Testis (tissue), 3 donors: ENCODE measurements around the gene USP32. TPM values are rescaled to one million over a fixed set of nuclear protein-coding genes. Genes with fewer than 3 reads are reported as not detected.
A peak's percentile ranks its signal among the peaks of the same experiment; 100 is the strongest.
"Not testable (repeated sequence)": the region's sequence is repeated elsewhere in the genome, so short reads cannot be mapped to it uniquely, and the experiment has no call there.

Experiments used
- DNase-seq: peaks from one replicate; pipeline ENCODE4 v3.0.0-alpha.2; 2019
- H3K27ac ChIP-seq, 2 donors: fragments of 200-600 bp; sonication (generic); one replicate each; pipeline ENCODE4 v1.5.1; 2019
- H3K27me3 ChIP-seq: fragments of 200-600 bp; sonication (generic); one replicate; pipeline ENCODE4 v1.5.1; 2019
- H3K36me3 ChIP-seq: fragments of 200-600 bp; sonication (generic); one replicate; pipeline ENCODE4 v1.5.1; 2017; ENCODE audit warnings: low read depth; ENCODE audit errors: missing control alignments
- H3K4me1 ChIP-seq: fragments of 200-600 bp; sonication (generic); one replicate; pipeline ENCODE4 v1.5.1; 2019
- H3K4me3 ChIP-seq, 2 donors: fragments of 200-600 bp; sonication (generic); one replicate each; pipeline ENCODE4 v1.5.1; 2017 to 2019
- H3K9me3 ChIP-seq: fragments of 200-600 bp; sonication (generic); one replicate; pipeline ENCODE4 v1.5.1; 2017
- CTCF ChIP-seq, 3 experiments: fragments of 450-650 bp in 2 of 3; fragments of 200-600 bp in 1 of 3; sonication (generic) in 1 of 3; IDR thresholded peaks; one replicate each; pipeline ENCODE4 v1.5.1; 2016 to 2019; ENCODE audit warnings: antibody characterized with exemption in 3 of 3, mild to moderate bottlenecking in 2 of 3, moderate library complexity in 1 of 3
- POLR2A ChIP-seq: fragments of 450-650 bp; IDR thresholded peaks from one replicate; pipeline ENCODE4 v1.6.1; 2017; ENCODE audit warnings: antibody characterized with exemption, mild to moderate bottlenecking, moderate library complexity
- WGBS, 2 donors: methylation state at CpG; one replicate each; pipeline ENCODE4 v1.1.5; 2018; 5-methylcytosine and 5-hydroxymethylcytosine counted together
- intact Hi-C: fragments of 100-400 bp; cut with DNase I; formaldehyde crosslinking; loops from one replicate; pipeline ENCODE4 v1.15.1; 2023; ENCODE audit warnings: low total_unique reads
- polyA plus RNA-seq: library from polyadenylated mRNA; stranded (reverse); fragments of 350-450 nt; fragmentation: Illumina TruSeq; extraction: RNeasy Lipid Tissue Mini Kit (QIAGEN cat#74804); gene quantifications from one replicate; pipeline ENCODE4 v1.2.3, GENCODE V29; 2014; ENCODE audit warnings: low read depth, low replicate concordance; ENCODE audit not compliant: insufficient read depth
- total RNA-seq, 2 donors: library from RNA; depleted of rRNA; stranded (reverse); fragments of >200 nt; gene quantifications; one replicate each; pipeline ENCODE4 v1.2.3, GENCODE V29; 2016

Gene USP32
- total and polyA plus RNA-seq, 3 donors from 2014 or later = 113 to 279 (median 166) TPM

DNA sequence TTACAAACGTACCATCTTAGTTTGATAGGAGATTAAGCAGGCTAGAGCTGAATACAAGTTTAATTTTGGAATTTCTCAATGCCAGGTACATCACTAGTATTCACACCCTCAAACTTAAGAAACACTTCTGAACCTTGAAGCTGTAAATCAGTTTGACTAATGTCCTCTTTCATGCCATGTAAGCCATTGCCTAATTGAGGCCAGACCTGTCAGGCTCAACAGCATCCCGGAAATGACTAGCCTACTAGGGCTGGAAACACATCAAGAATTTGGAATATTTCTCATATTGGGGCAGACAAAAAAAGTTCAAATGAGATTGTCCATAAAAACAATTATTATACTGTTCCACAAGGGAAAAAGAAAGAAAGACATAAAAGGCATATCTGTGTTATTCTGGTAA, 1.7 kb downstream of the USP32 start:
- TF ChIP-seq CTCF (IDR thresholded peaks at IDR 0.05) (no peak), POLR2A (no peak)
- H3K4me3 ChIP-seq = no peak overlapping the region
- H3K9me3 ChIP-seq = no peaks in the 10 kb centered on the region
- intact Hi-C loops = no loop called here
- peaks cover 15% of the 10 kb centered on the region for H3K4me1 ChIP-seq
- no peaks in the 10 kb centered on the region for H3K36me3 ChIP-seq
- no peak for DNase-seq
- WGBS, 2 donors = 22 to 23% methylated on average over 2 of the region's 2 CpGs
- H3K27ac ChIP-seq = peak overlapping the region; percentile 97 to 99
- no peaks in the 10 kb centered on the region for H3K27me3 ChIP-seq

GRCh38 chr17:60388742-60389141, 3.2 kb downstream of the USP32 start:
- no peak overlapping the region for H3K27ac ChIP-seq
- intact Hi-C loops = no loop called here
- no peak for DNase-seq

DNA sequence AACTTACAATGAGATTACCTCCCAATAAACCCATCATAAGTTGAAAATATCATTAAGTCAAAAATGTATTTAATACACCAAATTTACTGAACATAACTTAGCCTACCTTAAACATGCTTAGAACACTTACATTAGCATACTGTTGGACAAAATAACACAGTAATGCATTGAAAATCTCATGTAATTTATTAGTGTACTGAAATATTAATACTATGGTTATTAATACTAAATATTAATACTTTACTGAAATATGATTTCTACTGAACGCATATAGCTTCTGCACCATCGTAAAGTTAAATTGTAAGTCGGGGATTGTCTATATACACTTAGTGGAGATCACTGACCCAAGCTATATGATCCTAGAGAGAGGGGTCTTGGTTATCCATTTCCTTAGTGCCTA, 4.3 kb downstream of the USP32 start:
- WGBS, 2 donors = 73 to 84% methylated on average over 3 of the region's 3 CpGs
- no peak for TF ChIP-seq POLR2A
- no peak for TF ChIP-seq CTCF (IDR thresholded peaks at IDR 0.05)
- Histone ChIP-seq H3K36me3 (no peaks in the 10 kb centered on the region), H3K4me1 (peaks cover 11% of the 10 kb centered on the region), H3K4me3 (no peak overlapping the region), H3K27ac (no peak overlapping the region), H3K27me3 (no peaks in the 10 kb centered on the region), H3K9me3 (no peaks in the 10 kb centered on the region)
- intact Hi-C loops = no loop called here
- no peak for DNase-seq

More at GRCh38 chr17:60388742-60389141, 3.2 kb downstream of the USP32 start:
- H3K36me3 ChIP-seq = no peaks in the 10 kb centered on the region
- TF ChIP-seq POLR2A (no peak), CTCF (IDR thresholded peaks at IDR 0.05) (no peak)
- WGBS, 2 donors = 26 to 35% methylated on average over 3 of the region's 3 CpGs
- no peak overlapping the region for H3K4me3 ChIP-seq
- H3K9me3 ChIP-seq = no peaks in the 10 kb centered on the region
- no peaks in the 10 kb centered on the region for H3K27me3 ChIP-seq
- H3K4me1 ChIP-seq = peaks cover 15% of the 10 kb centered on the region

- H3K4me1 ChIP-seq = peaks cover 11% of the 10 kb centered on the region
- no peak for DNase-seq
- H3K27me3 ChIP-seq = no peaks in the 10 kb centered on the region
- intact Hi-C loops = no loop called here
- H3K36me3 ChIP-seq = no peaks in the 10 kb centered on the region
- no peak for TF ChIP-seq CTCF (IDR thresholded peaks at IDR 0.05)
- no peak for TF ChIP-seq POLR2A
- no peak overlapping the region for H3K27ac ChIP-seq
- H3K4me3 ChIP-seq = no peak overlapping the region
- no peaks in the 10 kb centered on the region for H3K9me3 ChIP-seq
- 58 to 66% methylated on average over 4 of the region's 4 CpGs for WGBS, 2 donors
These were observed 5.5 kb downstream of the USP32 start for GRCh38 chr17:60386147-60387058.

DNA sequence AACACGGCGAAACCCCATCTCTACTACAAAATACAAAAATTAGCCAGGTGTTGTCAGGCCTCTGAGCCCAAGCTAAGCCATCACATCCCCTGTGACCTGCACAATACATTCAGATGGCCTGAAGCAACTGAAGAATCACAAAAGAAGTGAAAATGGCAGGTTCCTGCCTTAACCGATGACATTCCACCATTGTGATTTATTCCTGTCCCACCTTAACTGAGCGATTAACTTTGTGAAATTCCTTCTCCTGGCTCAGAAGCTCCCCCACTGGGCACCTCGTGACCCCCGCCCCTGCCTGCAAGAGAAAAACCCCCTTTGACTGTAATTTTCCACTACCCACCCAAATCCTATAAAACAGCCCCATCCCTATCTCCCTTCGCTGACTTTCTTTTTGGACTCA, 7.0 kb downstream of the USP32 start:
- H3K9me3 ChIP-seq, H3K36me3 ChIP-seq, H3K27ac ChIP-seq, intact Hi-C loops, H3K4me3 ChIP-seq, DNase-seq, H3K27me3 ChIP-seq, H3K4me1 ChIP-seq: not testable (repeated sequence)
- WGBS, 2 donors = 93 to 95% methylated on average over 7 of the region's 7 CpGs
